Activated CD4-positive, alpha-beta memory T cell treated with anti-CD3 and anti-CD28 coated beads, Interleukin-2, amount 10 ng/mL, durations not matched to agents 7 days and 5 days (primary cell): ENCODE results near the gene ENPEP. TPM values are rescaled to one million over a fixed set of nuclear protein-coding genes. Genes with fewer than 3 reads are reported as not detected.

Experiments used
- CTCF ChIA-PET: fragments of 350-600 bp; sonication (Branson Sonifier 250); formaldehyde crosslinking; loops from one replicate; lab custom pipeline; 2021; ENCODE audit warnings: antibody characterized with exemption, inconsistent platforms; lab: Charles Lee
- POLR2A ChIA-PET: fragments of 350-600 bp; sonication (Branson Sonifier 250); formaldehyde crosslinking; loops from one replicate; lab custom pipeline; 2021; ENCODE audit warnings: antibody characterized with exemption; lab: Charles Lee
- DNase-seq: peaks from one replicate; pipeline ENCODE4 v3.0.0-alpha.2; 2020
- H3K27ac Mint-ChIP-seq: one replicate; pipeline ENCODE4 v1.8.0; 2021; ENCODE audit warnings: mild to moderate bottlenecking, mixed read lengths
- H3K27me3 Mint-ChIP-seq: one replicate; pipeline ENCODE4 v1.8.0; 2021; ENCODE audit warnings: mixed read lengths
- H3K36me3 Mint-ChIP-seq: one replicate; pipeline ENCODE4 v1.8.0; 2021; ENCODE audit warnings: low read depth, mixed read lengths
- H3K4me1 Mint-ChIP-seq: one replicate; pipeline ENCODE4 v1.8.0; 2021; ENCODE audit warnings: mixed read lengths
- H3K4me3 Mint-ChIP-seq: one replicate; pipeline ENCODE4 v1.8.0; 2021; ENCODE audit warnings: mild to moderate bottlenecking, mixed read lengths
- H3K9me3 Mint-ChIP-seq: one replicate; pipeline ENCODE4 v1.8.0; 2021; ENCODE audit warnings: mixed read lengths
- total RNA-seq, 2 experiments: library from RNA; stranded (reverse); gene quantifications; one replicate each; pipeline ENCODE4 v1.2.3, GENCODE V29; 2021

The ENPEP gene
- total RNA-seq, 2 experiments from 2014 or later, result 0.15 to 0.65 TPM

DNA sequence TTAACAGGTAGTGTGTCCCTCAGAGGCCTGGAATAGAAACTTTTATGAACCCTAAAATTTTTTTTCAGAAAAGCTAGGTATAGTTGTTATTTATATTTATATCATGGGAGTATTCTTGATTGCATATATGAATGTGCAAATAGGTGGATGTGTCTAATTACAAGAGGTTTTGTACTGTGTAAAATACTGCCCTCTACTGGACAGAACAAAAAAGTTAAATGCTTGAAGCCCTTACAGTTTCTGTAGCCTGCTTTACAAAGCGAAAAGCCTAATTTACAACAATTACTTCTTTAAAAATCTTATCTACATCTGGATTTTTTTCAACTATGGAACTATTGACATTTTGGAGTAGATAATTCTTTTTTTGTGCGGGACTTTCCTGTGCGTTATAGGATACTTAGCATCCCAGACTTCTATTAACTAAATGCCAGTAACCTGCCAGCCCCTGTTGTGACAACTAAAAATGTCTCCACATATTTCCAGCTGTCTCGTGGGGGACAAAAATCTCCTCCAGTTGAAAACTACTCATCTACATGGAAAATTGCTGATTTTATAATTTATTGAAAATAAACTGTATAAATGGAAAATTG, 35.1 kb downstream of the ENPEP start:
- Mint-ChIP-seq H3K36me3 (no peaks in the 10 kb centered on the region), H3K4me1 (peaks cover 10% of the 10 kb centered on the region), H3K4me3 (no peak overlapping the region), H3K27me3 (no peaks in the 10 kb centered on the region), H3K27ac (no peak overlapping the region), H3K9me3 (no peaks in the 10 kb centered on the region)
- ChIA-PET CTCF (interaction anchor here (0.7 to 12.4 kb wide), 15 partner anchors 9 to 1089 kb away, joined by 3 to 312 read pairs (median 3); no protein-coding TSS in a partner anchor), POLR2A (no interaction called here)
- DNase-seq, result no peak

DNA sequence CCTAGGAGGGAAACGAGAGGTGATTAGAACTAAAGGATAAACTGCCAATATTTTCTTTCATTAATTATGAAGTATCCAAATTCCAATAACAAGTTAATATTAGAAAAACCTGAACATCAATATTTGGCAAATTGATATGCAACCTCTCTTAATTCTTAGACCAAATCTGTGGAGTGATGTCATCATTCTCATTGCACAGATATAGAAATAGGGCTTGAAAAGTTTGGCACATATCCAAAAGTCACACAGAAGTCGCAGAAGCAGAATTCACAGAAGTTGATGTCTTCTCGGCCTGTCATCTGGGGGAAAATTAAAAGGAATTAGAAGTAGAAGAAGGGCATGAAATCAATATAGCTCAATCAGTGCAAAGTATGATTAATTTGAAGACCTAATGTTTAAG, 36.9 kb downstream of the ENPEP start:
- Mint-ChIP-seq H3K4me3 (no peak overlapping the region), H3K27ac (no peak overlapping the region), H3K4me1 (peaks cover 14% of the 10 kb centered on the region), H3K27me3 (no peaks in the 10 kb centered on the region), H3K36me3 (no peaks in the 10 kb centered on the region), H3K9me3 (no peaks in the 10 kb centered on the region)
- no peak for DNase-seq
- CTCF ChIA-PET, result interaction anchor here (0.9 to 12.4 kb wide), 4 partner anchors 11 to 512 kb away, joined by 3 to 312 read pairs (median 4); no protein-coding TSS in a partner anchor
- POLR2A ChIA-PET, result no interaction called here

DNA sequence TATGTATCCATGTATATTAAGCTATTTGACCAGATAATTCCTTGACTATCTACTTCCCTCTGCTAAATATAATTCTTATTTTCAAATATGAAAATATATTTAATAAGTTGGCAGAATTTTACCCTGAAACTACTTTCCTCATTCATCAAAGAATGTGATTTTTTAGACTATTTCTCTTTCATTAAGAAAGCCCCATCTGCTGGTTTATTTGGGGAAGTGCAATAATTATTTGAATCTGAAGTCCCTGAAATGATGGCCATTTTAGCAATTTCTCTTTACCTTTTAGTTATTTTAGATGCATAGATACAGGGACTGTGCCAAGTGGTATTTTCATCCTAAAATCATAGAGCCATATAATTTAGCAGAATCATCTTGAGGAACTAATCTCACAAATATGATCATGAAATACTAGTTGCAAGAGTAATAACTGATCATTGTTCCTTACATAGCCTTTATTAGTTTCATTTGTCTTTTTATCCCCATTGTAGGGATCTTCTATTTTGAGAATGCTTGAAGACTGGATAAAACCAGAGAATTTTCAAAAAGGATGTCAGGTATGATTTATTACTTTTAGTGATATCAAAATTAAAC, 39.0 kb downstream of the ENPEP start:
- no peaks in the 10 kb centered on the region for H3K36me3 Mint-ChIP-seq
- DNase-seq, result no peak
- ChIA-PET POLR2A (no interaction called here), CTCF (interaction anchor here (1.1 to 12.4 kb wide), 3 partner anchors 171 to 514 kb away, joined by 3 to 312 read pairs (median 6); no protein-coding TSS in a partner anchor)
- peak overlapping the region; percentile 99 for H3K4me3 Mint-ChIP-seq
- H3K27ac Mint-ChIP-seq, result no peak overlapping the region
- peaks cover 14% of the 10 kb centered on the region for H3K4me1 Mint-ChIP-seq
- H3K27me3 Mint-ChIP-seq, result peaks cover 4% of the 10 kb centered on the region
- no peaks in the 10 kb centered on the region for H3K9me3 Mint-ChIP-seq

- DNase-seq, result no peak
- no peaks in the 10 kb centered on the region for H3K36me3 Mint-ChIP-seq
- H3K4me3 Mint-ChIP-seq, result peak overlapping the region; percentile 99
- ChIA-PET POLR2A (interaction anchor here (1.1 kb wide), 1 partner anchor 319 kb away, joined by 8 read pairs; no protein-coding TSS in a partner anchor), CTCF (interaction anchor here (0.6 to 12.4 kb wide), 12 partner anchors 9 to 515 kb away, joined by 3 to 312 read pairs (median 6); no protein-coding TSS in a partner anchor)
- H3K27ac Mint-ChIP-seq, result no peak overlapping the region
- H3K9me3 Mint-ChIP-seq, result no peaks in the 10 kb centered on the region
- peaks cover 11% of the 10 kb centered on the region for H3K27me3 Mint-ChIP-seq
- peaks cover 14% of the 10 kb centered on the region for H3K4me1 Mint-ChIP-seq
These were observed 39.7 kb downstream of the ENPEP start for GRCh38 chr4:110515676-110516075.

DNA sequence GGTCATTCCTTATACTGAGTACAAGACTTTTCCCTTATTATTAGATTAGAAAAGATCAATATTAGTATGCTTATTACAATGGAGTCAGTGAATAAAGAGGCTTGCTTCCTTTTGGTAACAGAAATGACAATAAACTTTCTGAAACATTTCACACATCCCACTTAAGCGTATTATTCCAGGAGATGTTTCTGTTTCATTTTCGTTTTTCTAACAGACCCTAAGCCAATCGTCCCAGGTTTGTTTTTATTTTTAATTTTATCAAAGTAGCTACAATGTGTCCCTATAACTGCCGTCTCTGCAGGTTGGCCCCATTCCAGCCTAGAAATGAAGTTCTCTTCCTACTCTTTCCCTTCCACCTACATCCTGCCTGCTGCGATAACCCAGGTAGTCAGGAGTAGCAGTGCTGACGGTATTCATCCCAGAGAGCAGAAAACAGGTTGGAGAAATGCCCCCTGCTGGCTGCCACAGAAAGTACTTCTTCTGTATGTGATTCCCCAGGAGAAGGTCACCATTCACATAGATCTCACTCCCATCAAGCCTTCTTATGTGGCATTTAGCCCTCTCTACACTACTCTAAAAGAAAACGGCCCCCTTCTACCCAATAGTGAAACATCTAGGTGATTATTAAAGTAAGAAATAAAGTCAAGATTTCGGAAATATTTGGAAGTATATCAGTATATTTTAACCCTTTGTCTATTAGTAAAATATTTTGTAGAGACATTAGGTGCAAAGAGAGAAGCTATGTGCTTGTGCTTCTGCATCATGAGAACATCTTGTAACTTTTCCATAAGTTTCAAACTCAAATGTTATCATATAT, 40.4 kb downstream of the ENPEP start:
- Mint-ChIP-seq H3K4me3 (peak overlapping the region; percentile 99), H3K36me3 (no peaks in the 10 kb centered on the region), H3K27me3 (peaks cover 15% of the 10 kb centered on the region), H3K9me3 (no peaks in the 10 kb centered on the region), H3K4me1 (peaks cover 14% of the 10 kb centered on the region), H3K27ac (peak overlapping the region; percentile 49)
- ChIA-PET POLR2A (interaction anchor here (1.1 kb wide), 1 partner anchor 319 kb away, joined by 8 read pairs; no protein-coding TSS in a partner anchor), CTCF (interaction anchor here (0.6 to 12.4 kb wide), 14 partner anchors 8 to 1085 kb away, joined by 3 to 312 read pairs (median 4); no protein-coding TSS in a partner anchor)
- DNase-seq, result peak; percentile 75

DNA sequence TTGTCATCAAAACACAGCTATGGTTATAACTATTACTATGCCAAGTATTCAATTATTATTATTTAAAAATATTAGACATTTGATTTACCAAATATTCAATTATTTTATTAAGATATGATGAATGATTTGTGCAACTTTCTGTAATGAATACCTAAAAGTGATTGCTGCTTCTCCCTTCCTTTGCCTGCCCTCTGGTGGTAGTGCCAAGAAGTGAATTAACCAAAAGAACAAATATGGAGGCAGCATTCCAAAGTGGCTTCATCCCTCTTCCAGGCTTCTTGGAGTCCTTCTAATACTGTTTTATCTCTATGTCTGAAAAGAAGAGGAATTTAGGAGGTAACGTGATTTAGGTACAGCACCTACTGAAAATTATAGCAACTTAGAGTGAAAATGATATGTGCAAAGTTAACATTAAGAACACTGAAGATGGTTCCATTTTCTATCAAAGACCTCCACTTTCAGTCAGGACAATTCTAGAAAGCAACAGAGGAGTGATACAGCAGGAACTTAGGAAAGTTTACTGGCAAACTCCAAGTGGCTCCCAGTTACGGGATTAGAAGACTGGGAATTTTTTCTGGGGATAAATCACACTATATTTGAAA, 43.0 kb downstream of the ENPEP start:
- Mint-ChIP-seq H3K36me3 (no peaks in the 10 kb centered on the region), H3K27me3 (peaks cover 24% of the 10 kb centered on the region), H3K4me3 (no peak overlapping the region), H3K27ac (no peak overlapping the region), H3K4me1 (peaks cover 14% of the 10 kb centered on the region), H3K9me3 (no peaks in the 10 kb centered on the region)
- peak; percentile 24 for DNase-seq
- ChIA-PET POLR2A (interaction anchor here (0.7 kb wide), 1 partner anchor 509 kb away, joined by 3 read pairs; no protein-coding TSS in a partner anchor), CTCF (interaction anchor here (0.6 to 12.4 kb wide), 12 partner anchors 8 to 518 kb away, joined by 3 to 312 read pairs (median 3); no protein-coding TSS in a partner anchor)

GRCh38 chr4:110520886-110521285, 44.9 kb downstream of the ENPEP start:
- CTCF ChIA-PET, result interaction anchor here (0.8 to 1.8 kb wide), 3 partner anchors 9 to 519 kb away, joined by 3 to 5 read pairs (median 5); no protein-coding TSS in a partner anchor
- Mint-ChIP-seq H3K27me3 (peaks cover 24% of the 10 kb centered on the region), H3K27ac (no peak overlapping the region), H3K9me3 (no peaks in the 10 kb centered on the region), H3K4me1 (peaks cover 6% of the 10 kb centered on the region), H3K36me3 (no peaks in the 10 kb centered on the region), H3K4me3 (no peak overlapping the region)
- POLR2A ChIA-PET, result no interaction called here
- no peak for DNase-seq

- Mint-ChIP-seq H3K27ac (peak overlapping the region; percentile 36), H3K9me3 (no peaks in the 10 kb centered on the region), H3K36me3 (no peaks in the 10 kb centered on the region), H3K4me3 (no peak overlapping the region), H3K4me1 (peaks cover 29% of the 10 kb centered on the region), H3K27me3 (peaks cover 9% of the 10 kb centered on the region)
- no peak for DNase-seq
- CTCF ChIA-PET, result interaction anchor here (1.6 kb wide), 1 partner anchor 8 kb away, joined by 3 read pairs; no protein-coding TSS in a partner anchor
- POLR2A ChIA-PET, result no interaction called here
These were observed 50.6 kb downstream of the ENPEP start for GRCh38 chr4:110526589-110526988.

GRCh38 chr4:110527156-110527555, 51.2 kb downstream of the ENPEP start:
- CTCF ChIA-PET, result interaction anchor here (1.6 kb wide), 1 partner anchor 9 kb away, joined by 3 read pairs; no protein-coding TSS in a partner anchor
- no peaks in the 10 kb centered on the region for H3K9me3 Mint-ChIP-seq
- peak; percentile 68 for DNase-seq
- no peak overlapping the region for H3K4me3 Mint-ChIP-seq
- H3K4me1 Mint-ChIP-seq, result peaks cover 29% of the 10 kb centered on the region
- peaks cover 10% of the 10 kb centered on the region for H3K27me3 Mint-ChIP-seq
- POLR2A ChIA-PET, result no interaction called here
- H3K27ac Mint-ChIP-seq, result peak overlapping the region; percentile 36
- no peaks in the 10 kb centered on the region for H3K36me3 Mint-ChIP-seq

DNA sequence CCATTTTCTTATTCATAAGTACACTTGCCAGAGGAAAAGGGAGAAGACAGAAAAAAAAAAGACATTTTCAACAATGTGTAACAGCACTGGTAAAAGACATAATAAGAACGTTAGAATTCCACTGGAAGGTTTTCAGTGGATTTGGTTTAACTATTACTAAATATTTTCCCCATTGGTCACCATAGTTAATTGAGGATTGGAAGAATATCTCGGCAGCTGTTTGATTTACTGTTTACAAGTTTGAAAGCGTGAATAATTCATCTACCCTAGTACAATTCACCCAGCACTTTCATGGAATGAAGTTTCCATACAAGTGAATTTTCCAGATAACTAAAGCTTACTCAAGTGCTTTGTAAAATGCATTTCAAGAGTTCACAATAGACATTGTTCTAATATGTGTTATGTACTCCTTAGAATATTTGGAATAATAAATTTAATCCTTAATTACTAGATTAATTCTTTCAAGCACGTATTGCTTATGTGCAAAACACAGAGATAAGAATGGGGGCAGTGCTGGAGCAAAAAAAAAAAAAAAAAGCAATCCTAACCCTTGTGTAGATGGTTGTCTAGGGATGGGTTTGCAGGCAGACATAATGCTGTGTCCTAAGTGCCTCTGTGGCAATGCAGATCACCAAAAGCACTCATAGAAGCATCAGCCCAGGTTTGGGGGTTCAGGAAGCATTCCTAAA, 57.1 kb downstream of the ENPEP start:
- Mint-ChIP-seq H3K27ac (no peak overlapping the region), H3K27me3 (peaks cover 20% of the 10 kb centered on the region), H3K36me3 (no peaks in the 10 kb centered on the region), H3K4me3 (no peak overlapping the region), H3K4me1 (peaks cover 17% of the 10 kb centered on the region), H3K9me3 (no peaks in the 10 kb centered on the region)
- ChIA-PET POLR2A (no interaction called here), CTCF (interaction anchor here (0.8 to 1.2 kb wide), 2 partner anchors 531 to 555 kb away, joined by 3 read pairs; no protein-coding TSS in a partner anchor)
- no peak for DNase-seq

DNA sequence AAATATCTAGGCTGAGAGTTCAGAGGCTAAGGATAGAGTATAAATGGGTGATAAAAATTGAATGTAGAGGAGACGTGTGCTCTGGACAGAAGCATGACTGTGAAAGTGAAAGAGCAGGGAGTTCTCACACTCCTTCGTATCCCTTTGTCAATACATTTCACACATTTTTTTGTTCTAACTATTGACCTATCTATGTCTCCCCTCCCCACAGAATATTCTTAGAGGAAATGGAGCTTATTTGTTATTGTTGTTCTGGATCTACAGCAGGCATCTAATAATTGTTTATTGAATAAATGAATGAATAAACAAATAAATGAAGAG, 57.6 kb downstream of the ENPEP start:
- H3K9me3 Mint-ChIP-seq, result no peaks in the 10 kb centered on the region
- H3K27ac Mint-ChIP-seq, result no peak overlapping the region
- H3K36me3 Mint-ChIP-seq, result no peaks in the 10 kb centered on the region
- no peak overlapping the region for H3K4me3 Mint-ChIP-seq
- peaks cover 25% of the 10 kb centered on the region for H3K27me3 Mint-ChIP-seq
- no peak for DNase-seq
- H3K4me1 Mint-ChIP-seq, result peaks cover 13% of the 10 kb centered on the region
- POLR2A ChIA-PET, result no interaction called here
- CTCF ChIA-PET, result interaction anchor here (0.8 to 2.1 kb wide), 3 partner anchors 17 to 555 kb away, joined by 3 to 15 read pairs (median 3); no protein-coding TSS in a partner anchor

- CTCF ChIA-PET, result interaction anchor here (0.8 to 2.1 kb wide), 4 partner anchors 13 to 556 kb away, joined by 3 to 15 read pairs (median 4); no protein-coding TSS in a partner anchor
- H3K36me3 Mint-ChIP-seq, result no peaks in the 10 kb centered on the region
- no peak overlapping the region for H3K27ac Mint-ChIP-seq
- no peak for DNase-seq
- H3K4me1 Mint-ChIP-seq, result peaks cover 12% of the 10 kb centered on the region
- H3K4me3 Mint-ChIP-seq, result peak overlapping the region; percentile 17
- no peaks in the 10 kb centered on the region for H3K9me3 Mint-ChIP-seq
- POLR2A ChIA-PET, result no interaction called here
- peaks cover 28% of the 10 kb centered on the region for H3K27me3 Mint-ChIP-seq
These were observed 58.0 kb downstream of the ENPEP start for GRCh38 chr4:110533940-110534339.
